ENCODE results near the gene MRPL43.
"Not testable (repeated sequence)": the region's sequence is repeated elsewhere in the genome, so short reads cannot be mapped to it uniquely, and the experiment has no call there.

Gene MRPL43

DNA sequence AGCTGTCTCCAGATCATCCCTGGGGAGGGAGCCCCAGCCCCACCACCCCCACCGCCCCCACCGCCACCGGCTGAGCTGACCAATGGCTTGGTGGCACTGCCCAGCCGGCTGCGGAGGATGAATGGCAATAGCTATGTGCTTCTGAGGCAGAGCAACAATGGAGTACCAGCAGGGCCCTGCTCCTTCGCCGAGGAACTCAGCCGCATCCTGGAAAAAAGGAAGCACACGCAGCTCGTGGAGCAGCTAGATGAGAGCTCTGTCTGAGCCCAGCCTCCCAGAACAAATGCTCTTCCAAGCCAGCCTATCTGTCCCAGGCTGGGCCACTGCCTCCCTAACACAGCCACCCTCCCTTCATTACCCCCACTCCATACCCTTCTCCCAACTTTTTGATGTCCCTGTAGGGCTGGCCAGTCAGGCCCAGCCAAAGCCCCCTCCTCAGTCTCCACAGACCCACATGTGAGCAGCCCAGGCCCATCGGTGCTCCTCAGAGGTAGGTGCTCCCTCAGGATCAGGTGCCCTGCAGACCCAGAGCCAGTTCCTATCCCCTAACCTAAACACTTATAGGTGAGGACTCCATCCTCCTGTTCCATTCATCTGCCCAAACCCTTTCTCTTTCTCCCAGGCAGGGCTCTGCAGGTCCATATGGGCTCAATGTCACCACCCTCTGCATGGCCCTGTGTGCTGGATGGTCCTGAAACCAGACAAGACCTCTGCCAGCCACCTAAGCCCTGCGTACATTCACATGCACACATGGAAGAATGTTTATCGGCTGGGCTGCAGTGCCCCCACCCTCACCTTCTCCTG is 3.2 kb downstream of the MRPL43 start:
- no peak for DNase-seq (ENCODE audit: low read depth)

DNA sequence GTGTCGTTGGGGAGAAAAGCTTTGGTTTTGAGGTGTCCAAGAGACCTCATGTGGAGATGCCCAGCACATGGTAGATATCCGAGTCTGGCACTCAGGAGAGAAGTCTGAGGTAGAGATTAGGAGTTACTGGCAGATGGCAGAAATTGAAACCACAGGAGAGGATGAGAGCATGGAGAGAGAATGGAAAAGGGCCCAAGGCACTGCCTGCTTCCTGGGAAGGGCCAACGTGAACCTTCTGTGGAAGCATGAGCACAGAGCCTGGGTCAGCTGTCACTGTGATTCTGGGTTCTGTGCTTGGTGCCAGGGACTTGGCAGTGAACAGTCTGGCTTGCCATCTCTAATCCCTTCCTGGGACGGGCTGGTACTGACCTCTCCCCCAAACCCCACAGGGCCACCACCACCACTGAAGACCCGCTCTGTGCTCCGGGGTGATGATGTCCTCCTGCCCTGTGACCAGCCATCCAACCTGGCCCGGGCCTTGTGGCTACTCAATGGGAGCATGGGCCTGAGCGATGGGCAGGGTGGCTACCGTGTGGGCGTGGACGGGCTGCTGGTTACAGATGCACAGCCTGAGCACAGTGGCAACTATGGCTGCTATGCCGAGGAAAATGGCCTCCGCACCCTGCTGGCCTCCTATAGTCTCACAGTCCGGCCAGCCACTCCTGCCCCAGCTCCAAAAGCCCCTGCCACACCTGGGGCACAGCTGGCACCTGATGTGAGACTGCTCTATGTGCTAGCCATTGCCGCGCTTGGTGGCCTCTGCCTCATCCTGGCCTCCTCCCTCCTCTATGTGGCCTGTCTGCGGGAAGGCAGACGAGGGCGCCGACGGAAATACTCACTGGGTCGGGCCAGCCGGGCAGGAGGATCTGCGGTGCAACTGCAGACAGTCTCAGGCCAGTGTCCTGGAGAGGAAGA is 4.1 kb downstream of the MRPL43 start:
- no peak for DNase-seq (ENCODE audit: low read depth)

DNA sequence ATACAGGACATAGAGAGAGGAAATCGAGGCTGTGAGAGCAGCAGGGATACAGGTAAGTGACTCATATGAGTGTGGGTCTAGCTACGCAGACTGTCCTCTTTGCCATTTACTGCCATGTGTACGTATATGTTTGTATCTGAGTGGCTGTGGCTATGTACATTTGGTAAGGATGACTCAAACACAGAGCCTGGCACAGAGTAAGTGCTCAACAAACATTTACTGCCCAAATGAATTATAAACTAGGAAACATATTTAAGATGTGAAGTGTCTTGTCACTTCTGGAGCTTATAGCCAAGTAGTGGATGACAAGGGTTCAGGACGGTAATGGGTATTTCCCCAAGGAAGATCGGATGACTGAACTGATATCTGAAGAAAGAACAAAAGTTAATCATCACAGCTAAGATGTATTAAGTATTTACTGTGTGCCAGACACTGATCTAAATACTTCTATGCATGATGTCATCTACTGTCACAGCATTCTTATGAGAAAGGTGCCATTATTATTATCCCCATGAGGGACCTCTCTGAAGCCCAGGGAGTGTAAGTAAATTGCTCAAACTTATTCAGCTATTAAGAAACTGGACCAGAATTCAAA is 6.0 kb downstream of the MRPL43 start:
- no peak for DNase-seq (ENCODE audit: low read depth)

- DNase-seq (ENCODE audit: low read depth): no peak
Observed at GRCh38 chr10:100980711-100981110, 6.6 kb downstream of the MRPL43 start.

- DNase-seq (ENCODE audit: low read depth): no peak
Observed at GRCh38 chr10:100980311-100980710, 7.0 kb downstream of the MRPL43 start.

DNA sequence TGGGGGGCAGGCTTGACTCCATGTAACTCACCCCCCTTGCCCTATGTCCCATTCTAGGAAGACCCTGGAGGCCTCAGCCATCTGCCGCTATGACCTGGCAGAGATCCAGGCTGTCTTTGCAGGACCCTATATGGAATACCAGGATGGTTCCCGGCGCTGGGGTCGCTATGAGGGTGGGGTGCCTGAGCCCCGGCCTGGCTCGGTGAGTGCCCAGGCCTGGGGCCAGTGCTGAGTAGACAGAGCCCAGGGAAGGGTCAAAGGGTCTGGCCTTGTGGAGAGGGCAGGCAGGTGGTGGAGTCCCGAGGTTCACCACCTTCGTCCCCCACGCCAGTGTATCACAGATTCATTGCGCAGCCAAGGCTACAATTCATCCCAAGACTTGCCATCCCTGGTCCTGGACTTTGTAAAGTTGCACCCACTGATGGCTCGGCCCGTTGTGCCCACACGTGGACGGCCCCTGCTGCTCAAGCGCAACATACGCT is 7.5 kb downstream of the MRPL43 start:
- no peak for DNase-seq (ENCODE audit: low read depth)

DNA sequence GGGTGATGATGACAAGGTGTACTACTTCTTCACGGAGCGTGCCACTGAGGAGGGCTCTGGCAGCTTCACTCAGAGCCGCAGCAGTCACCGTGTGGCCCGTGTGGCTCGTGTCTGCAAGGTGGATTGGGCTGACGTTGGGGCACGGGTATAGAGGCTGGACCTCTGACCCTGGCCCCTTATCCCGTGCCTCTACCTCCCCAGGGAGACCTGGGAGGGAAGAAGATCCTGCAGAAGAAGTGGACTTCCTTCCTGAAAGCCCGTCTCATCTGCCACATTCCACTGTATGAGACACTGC is 8.4 kb downstream of the MRPL43 start:
- DNase-seq (ENCODE audit: low read depth): no peak

- no peak for DNase-seq (ENCODE audit: low read depth)
Observed at GRCh38 chr10:100978121-100978900, 9.0 kb downstream of the MRPL43 start.

DNA sequence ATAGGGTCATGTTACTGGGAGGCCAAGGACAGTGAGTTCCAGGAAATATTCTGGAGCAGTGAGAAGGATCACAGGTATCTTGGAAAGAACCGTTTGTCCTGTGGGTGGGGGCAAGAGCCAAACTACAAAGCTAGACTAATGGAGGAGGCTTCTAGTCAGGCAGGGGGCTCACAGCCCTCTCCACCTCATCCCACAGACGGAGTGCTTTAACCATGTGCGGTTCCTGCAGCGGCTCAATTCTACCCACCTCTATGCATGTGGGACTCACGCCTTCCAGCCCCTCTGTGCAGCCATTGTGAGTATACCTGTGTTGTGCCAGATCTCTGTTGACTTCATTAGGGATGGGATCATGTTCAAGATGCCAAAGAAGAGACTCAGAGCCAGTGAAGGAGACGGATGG is 9.9 kb downstream of the MRPL43 start:
- no peak for DNase-seq (ENCODE audit: low read depth)

GRCh38 chr10:100976906-100977305 is 10.4 kb downstream of the MRPL43 start:
- DNase-seq (ENCODE audit: low read depth): no peak

DNA sequence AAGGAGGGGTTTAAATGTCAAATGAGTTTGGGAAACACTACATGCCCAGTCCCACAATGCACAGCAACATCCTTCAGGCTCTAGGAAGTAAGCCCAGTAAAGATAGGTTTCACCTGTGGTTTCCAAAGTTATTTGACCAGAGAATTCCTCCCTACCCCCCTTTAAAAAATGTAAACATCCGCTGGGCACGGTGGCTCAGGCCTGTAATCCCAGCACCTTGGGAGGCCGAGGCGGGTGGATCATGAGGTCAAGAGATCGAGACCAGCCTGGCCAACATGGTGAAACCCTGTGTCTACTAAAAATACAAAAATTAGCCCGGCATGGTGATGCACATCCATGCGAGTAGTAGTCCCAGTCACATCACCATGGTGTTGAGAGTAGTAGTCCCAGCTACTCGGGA is 11.9 kb downstream of the MRPL43 start:
- not testable (repeated sequence) for DNase-seq (ENCODE audit: low read depth)

DNA sequence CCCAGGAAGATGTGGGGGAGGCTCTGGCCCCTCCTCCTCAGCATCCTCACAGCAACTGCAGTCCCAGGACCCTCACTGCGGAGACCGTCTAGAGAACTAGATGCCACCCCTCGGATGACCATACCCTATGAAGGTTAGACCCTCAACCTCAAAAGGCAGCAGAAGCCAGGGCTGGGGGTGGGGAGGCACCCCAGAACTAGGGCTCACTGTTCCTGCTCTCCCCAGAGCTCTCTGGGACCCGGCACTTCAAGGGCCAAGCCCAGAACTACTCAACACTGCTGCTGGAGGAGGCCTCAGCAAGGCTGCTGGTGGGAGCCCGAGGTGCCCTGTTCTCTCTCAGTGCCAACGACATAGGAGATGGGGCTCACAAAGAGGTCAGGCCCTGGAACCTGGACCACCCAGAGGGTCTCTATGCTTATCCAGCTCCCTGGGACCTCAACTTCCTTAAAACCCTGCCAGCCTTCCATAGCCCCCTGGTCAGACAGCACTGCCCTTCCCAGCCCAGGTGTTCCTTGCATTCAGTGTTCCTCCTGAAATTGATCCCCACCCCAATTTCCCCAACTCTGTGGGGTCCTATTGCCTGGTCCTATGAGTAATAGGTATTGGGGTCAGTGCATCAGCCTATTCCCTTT is 14.3 kb downstream of the MRPL43 start:
- DNase-seq (ENCODE audit: low read depth): no peak

DNA sequence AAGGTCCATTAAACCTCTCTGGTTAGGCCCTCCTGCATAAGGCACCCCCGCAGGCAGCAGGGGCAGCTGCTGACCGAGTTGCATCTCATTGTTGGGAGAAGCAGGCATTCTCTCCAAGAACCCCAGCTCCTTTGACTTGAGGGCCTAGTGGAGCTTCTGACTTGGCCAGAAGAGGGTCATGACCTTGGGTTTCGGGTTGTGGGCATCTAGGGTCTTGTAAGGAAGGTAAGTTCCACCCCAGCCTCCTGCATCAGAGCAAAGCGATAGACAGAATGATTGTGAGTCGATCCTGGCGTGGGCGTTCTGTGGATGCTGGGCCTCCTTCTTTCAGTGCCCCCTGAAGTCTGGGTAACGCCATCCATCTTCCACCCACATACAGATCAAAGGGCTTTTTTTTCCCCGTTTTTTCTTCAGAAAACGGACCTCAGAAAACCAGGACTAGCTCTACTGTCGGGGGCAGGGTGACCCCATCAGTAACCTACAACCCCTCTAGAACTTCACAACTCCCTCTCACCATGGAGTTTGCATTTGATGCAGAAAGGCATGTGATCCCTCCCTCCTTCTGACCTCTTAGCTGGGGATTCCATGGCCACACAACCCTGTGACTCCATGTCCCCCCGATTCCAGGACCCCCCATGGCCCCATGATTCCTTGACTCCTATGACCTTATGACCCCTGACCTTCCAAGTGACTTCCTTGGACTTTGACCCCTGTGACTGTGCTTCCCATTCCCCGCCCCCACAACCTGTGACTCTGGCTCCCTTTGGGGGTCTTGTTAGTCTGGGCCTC is 15.0 kb downstream of the MRPL43 start:
- no peak for DNase-seq (ENCODE audit: low read depth)

- no peak for DNase-seq (ENCODE audit: low read depth)
Observed at GRCh38 chr10:100970914-100971811, 16.1 kb downstream of the MRPL43 start.

DNA sequence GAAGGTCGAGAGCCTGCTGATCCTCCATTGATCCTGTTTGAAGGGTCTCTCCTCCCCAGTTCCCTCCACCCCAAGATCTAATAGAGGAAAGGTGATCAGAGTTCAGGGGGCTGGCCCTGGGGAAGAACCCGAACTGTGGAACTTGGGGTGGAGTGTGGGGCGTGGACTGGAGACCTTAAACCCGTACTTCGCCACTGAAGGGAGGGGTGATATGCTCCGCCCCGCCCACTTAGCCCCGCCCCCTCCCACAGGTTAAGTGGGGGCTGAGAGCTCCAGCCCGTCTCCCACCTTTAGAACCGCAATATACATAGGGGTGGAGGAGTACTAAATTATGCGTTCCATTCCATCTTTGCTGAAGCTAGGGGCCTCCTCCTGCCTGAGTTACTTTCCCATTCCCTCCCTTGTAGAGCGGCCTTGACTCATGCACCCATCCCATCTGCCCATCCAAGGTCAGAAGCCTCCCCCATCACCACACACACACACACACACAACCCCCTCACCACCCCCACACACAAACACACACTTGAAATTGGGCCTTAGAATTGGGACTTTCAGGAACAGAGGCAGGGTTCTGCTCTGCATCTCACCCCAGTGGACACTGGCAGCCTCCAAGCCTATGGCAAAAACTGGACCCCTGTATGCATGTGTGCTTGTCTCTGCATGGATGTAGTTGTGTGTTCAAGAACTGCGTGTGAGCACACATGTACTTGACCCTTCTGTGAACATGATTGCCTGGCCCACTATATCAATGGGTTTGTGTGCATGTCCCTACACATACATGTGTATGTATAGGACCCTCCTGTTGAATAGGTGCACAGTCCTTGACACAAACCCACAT is 17.0 kb downstream of the MRPL43 start:
- DNase-seq (ENCODE audit: low read depth): peak; percentile 21

GRCh38 chr10:100969187-100970075 is 17.9 kb downstream of the MRPL43 start, which contains the start of gene SEMA4G:
Gene SEMA4G (plus strand): TSS chr10:100969504. CDS start chr10:100972913, 3,409 bp downstream.
- peak; percentile 18 for DNase-seq (ENCODE audit: low read depth)

DNA sequence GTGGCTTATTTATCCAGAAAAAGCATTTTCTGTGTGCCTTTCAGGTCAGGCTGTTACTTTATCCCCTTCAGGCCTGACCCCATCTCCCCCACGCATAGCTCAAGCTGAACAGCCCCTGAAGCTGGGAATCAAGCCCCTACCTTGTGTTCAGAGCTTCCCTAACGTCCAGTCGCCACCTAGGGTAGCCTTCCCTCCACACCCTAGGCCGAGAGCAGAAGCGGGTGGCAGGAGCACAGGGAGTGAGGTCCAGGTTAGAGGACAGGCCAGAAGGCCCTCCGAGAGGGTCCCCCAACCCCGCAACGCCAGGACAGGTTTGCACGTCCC is 18.5 kb downstream of the MRPL43 start:
- no peak for DNase-seq (ENCODE audit: low read depth)

All from T follicular helper cell (primary cell).